Measurements from ENCODE around the gene VIL1. TPM values are rescaled to one million over a fixed set of nuclear protein-coding genes. Genes with fewer than 3 reads are reported as not detected.

Gene VIL1
- total and polyA plus RNA-seq, 9 of the 15 experiments (the other 6 are each of a cell fraction or from before 2014, with no cell fraction given), result 0.51 to 2.7 (median 1.2) TPM

GRCh38 chr2:218396688-218397462 is 22.0 kb upstream of the VIL1 start (continued):
- TF ChIP-seq ARID2 (IDR thresholded peaks at IDR 0.05), result no peak
- TF ChIP-seq SRSF1 (IDR thresholded peaks at IDR 0.05; ENCODE audit: low read depth, low read length), result no peak
- no peak for TF ChIP-seq FOXK2 (conservative IDR thresholded peaks at IDR 0.05 in 1 of 2, IDR thresholded peaks at IDR 0.05 in 1 of 2; ENCODE audit: low read depth in 2 of 2)
- TF ChIP-seq, protein P1, sequence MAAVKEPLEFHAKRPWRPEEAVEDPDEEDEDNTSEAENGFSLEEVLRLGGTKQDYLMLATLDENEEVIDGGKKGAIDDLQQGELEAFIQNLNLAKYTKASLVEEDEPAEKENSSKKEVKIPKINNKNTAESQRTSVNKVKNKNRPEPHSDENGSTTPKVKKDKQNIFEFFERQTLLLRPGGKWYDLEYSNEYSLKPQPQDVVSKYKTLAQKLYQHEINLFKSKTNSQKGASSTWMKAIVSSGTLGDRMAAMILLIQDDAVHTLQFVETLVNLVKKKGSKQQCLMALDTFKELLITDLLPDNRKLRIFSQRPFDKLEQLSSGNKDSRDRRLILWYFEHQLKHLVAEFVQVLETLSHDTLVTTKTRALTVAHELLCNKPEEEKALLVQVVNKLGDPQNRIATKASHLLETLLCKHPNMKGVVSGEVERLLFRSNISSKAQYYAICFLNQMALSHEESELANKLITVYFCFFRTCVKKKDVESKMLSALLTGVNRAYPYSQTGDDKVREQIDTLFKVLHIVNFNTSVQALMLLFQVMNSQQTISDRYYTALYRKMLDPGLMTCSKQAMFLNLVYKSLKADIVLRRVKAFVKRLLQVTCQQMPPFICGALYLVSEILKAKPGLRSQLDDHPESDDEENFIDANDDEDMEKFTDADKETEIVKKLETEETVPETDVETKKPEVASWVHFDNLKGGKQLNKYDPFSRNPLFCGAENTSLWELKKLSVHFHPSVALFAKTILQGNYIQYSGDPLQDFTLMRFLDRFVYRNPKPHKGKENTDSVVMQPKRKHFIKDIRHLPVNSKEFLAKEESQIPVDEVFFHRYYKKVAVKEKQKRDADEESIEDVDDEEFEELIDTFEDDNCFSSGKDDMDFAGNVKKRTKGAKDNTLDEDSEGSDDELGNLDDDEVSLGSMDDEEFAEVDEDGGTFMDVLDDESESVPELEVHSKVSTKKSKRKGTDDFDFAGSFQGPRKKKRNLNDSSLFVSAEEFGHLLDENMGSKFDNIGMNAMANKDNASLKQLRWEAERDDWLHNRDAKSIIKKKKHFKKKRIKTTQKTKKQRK (IDR thresholded peaks at IDR 0.05; ENCODE audit: borderline replicate concordance, low read depth, low read length), result no peak
- no peak for TF ChIP-seq ZNF644 (tag; IDR thresholded peaks at IDR 0.05; ENCODE audit: low read depth)
- no peak for TF ChIP-seq HEY1 (CRISPR knock-in tag; IDR thresholded peaks at IDR 0.05; ENCODE audit: borderline replicate concordance)
- TF ChIP-seq, protein P2, sequence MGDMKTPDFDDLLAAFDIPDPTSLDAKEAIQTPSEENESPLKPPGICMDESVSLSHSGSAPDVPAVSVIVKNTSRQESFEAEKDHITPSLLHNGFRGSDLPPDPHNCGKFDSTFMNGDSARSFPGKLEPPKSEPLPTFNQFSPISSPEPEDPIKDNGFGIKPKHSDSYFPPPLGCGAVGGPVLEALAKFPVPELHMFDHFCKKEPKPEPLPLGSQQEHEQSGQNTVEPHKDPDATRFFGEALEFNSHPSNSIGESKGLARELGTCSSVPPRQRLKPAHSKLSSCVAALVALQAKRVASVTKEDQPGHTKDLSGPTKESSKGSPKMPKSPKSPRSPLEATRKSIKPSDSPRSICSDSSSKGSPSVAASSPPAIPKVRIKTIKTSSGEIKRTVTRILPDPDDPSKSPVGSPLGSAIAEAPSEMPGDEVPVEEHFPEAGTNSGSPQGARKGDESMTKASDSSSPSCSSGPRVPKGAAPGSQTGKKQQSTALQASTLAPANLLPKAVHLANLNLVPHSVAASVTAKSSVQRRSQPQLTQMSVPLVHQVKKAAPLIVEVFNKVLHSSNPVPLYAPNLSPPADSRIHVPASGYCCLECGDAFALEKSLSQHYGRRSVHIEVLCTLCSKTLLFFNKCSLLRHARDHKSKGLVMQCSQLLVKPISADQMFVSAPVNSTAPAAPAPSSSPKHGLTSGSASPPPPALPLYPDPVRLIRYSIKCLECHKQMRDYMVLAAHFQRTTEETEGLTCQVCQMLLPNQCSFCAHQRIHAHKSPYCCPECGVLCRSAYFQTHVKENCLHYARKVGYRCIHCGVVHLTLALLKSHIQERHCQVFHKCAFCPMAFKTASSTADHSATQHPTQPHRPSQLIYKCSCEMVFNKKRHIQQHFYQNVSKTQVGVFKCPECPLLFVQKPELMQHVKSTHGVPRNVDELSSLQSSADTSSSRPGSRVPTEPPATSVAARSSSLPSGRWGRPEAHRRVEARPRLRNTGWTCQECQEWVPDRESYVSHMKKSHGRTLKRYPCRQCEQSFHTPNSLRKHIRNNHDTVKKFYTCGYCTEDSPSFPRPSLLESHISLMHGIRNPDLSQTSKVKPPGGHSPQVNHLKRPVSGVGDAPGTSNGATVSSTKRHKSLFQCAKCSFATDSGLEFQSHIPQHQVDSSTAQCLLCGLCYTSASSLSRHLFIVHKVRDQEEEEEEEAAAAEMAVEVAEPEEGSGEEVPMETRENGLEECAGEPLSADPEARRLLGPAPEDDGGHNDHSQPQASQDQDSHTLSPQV (IDR thresholded peaks at IDR 0.05), result 0 out of 2 replicates have a peak, but pooled peaks have one; percentile 32
- TF ChIP-seq POLR2G (IDR thresholded peaks at IDR 0.05; ENCODE audit: low read depth, low read length), result peak; percentile 41; the same call in 1 of the 2 replicates
- TF ChIP-seq C11orf30 (IDR thresholded peaks at IDR 0.05; ENCODE audit: low read depth), result no peak
- peak; percentile 61; the same call in 1 of the 2 replicates for TF ChIP-seq ERF (CRISPR knock-in tag; IDR thresholded peaks at IDR 0.05)
- TF ChIP-seq PYGO2 (tag; IDR thresholded peaks at IDR 0.05), result no peak
- no peak for TF ChIP-seq BCLAF1 (IDR thresholded peaks at IDR 0.05; ENCODE audit: borderline replicate concordance in 1 of 2, control insufficient read depth in 1 of 2, low read depth in 2 of 2, low read length in 1 of 2)
- TF ChIP-seq PTBP1 (IDR thresholded peaks at IDR 0.05; ENCODE audit: low read depth, low read length), result no peak

All from K562 (cell line).